ENCODE measurements around the gene MKLN1. TPM values are rescaled to one million over a fixed set of nuclear protein-coding genes. Genes with fewer than 3 reads are reported as not detected.

MKLN1 gene
- total and polyA plus RNA-seq, 2 of the 4 experiments (the other 2 are of a cell fraction), result 17.5 to 52.0 TPM

DNA sequence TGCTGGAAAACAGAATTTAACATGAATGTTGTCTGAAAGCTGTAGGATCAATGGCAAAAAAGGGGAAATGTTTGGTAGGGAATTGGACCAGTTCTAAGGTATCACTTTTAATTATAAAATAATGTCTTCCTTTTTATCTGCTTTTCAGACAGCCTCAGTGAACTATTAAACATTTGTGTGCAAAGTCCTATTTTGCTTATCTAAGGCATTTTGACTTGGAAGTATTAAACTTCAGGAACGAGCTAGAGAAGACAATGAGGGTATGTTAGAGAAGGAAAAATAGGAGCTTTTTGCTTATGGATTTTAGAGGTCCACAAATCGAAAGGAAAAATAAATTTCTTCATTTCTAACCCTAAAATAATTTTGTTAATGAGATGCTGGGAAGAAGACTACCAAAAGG is 165.4 kb downstream of the MKLN1 start:
- no peak overlapping the region for H2BK15ac ChIP-seq (ENCODE audit: low read depth, low read length)
- peaks cover 5% of the 10 kb centered on the region for H3K36me3 ChIP-seq (ENCODE audit: control insufficient read depth, insufficient read depth, low read length)
- no peak overlapping the region for H3K4me2 ChIP-seq (ENCODE audit: low read depth, low read length)
- no peaks in the 10 kb centered on the region for H3K27me3 ChIP-seq (ENCODE audit: control insufficient read depth, insufficient read depth, low read length)
- no peak overlapping the region for H4K91ac ChIP-seq (ENCODE audit: insufficient read depth, low read depth, low read length)
- DNase-seq, result no peak
- H3K14ac ChIP-seq (replicated peaks; ENCODE audit: low read depth, low read length), result no peak overlapping the region
- intact Hi-C loops (cut with micrococcal nuclease), result no loop called here
- H3K4ac ChIP-seq (ENCODE audit: low read depth, low read length), result no peak overlapping the region
- H2BK5ac ChIP-seq (ENCODE audit: low read depth, low read length, poor library complexity, severe bottlenecking), result no peak overlapping the region
- no CpG with 5 or more reads among the region's 2 CpGs for WGBS, 2 experiments (ENCODE audit: extremely low coverage in 2 of 2, insufficient read length in 1 of 2)
- no peak overlapping the region for H2AK5ac ChIP-seq (ENCODE audit: low read depth, low read length)
- no peak overlapping the region for H3K56ac ChIP-seq (ENCODE audit: extremely low read depth, insufficient read depth, low read length)
- BruUV-seq (replicated peaks), result TSS peak; percentile 0
- no peaks in the 10 kb centered on the region for H3K9me3 ChIP-seq (ENCODE audit: control insufficient read depth, insufficient read depth, low read length)
- H4K8ac ChIP-seq (ENCODE audit: low read depth in 2 of 2, low read length in 2 of 2), result no peak overlapping the region
- no peak overlapping the region for H2BK20ac ChIP-seq (ENCODE audit: low read depth, low read length)
- H3K27ac ChIP-seq (ENCODE audit: insufficient read depth, low read length), result no peak overlapping the region
- H3K23ac ChIP-seq (ENCODE audit: low read depth, low read length), result no peak overlapping the region
- H4K20me1 ChIP-seq (ENCODE audit: insufficient read depth, low read length), result no peaks in the 10 kb centered on the region
- peaks cover 3% of the 10 kb centered on the region; the same call in 1 of the 2 replicates for H3K4me1 ChIP-seq (ENCODE audit: control insufficient read depth, insufficient read depth, low read length)
- H2BK120ac ChIP-seq (ENCODE audit: low read depth, low read length), result no peak overlapping the region
- H3K9ac ChIP-seq (ENCODE audit: low read depth, low read length), result no peak overlapping the region
- ChIA-PET POLR2A (ENCODE audit: unreplicated experiment) (interaction anchor here (0.8 kb wide), 1 partner anchor 10 kb away, joined by 3 read pairs; no protein-coding TSS in a partner anchor), CTCF (interaction anchor here (1.2 kb wide), 1 partner anchor 14 kb away, joined by 3 read pairs; no protein-coding TSS in a partner anchor)
- no peak for ATAC-seq (ENCODE audit: low read depth)
- H2AK9ac ChIP-seq (replicated peaks; ENCODE audit: low read depth, low read length, poor library complexity), result no peak overlapping the region
- H3K4me3 ChIP-seq (ENCODE audit: insufficient read depth, low read depth, low read length), result no peak overlapping the region
- no peak overlapping the region for H4K5ac ChIP-seq (ENCODE audit: low read depth, low read length)
- H3K79me1 ChIP-seq (ENCODE audit: low read depth in 1 of 2, low read length in 2 of 2), result peaks cover 0 to 7% of the 10 kb centered on the region in 2 experiments; a peak in 3 of 4 replicates
- H2AFZ ChIP-seq (replicated peaks; ENCODE audit: low read length, poor library complexity), result no peak overlapping the region
- in situ Hi-C loops (cut with MboI; ENCODE audit: low sequenced_read_pairs), result no loop called here
- no peak overlapping the region for H3K18ac ChIP-seq (ENCODE audit: low read depth, low read length)
- TF ChIP-seq MAFK (IDR thresholded peaks at IDR 0.05; ENCODE audit: low read depth, low read length) (peak; percentile 54), RCOR1 (IDR thresholded peaks at IDR 0.05; ENCODE audit: insufficient replicate concordance, low read length) (no peak), RAD21 (IDR thresholded peaks at IDR 0.05; ENCODE audit: low read length) (no peak)
- TF ChIP-seq, protein P1, sequence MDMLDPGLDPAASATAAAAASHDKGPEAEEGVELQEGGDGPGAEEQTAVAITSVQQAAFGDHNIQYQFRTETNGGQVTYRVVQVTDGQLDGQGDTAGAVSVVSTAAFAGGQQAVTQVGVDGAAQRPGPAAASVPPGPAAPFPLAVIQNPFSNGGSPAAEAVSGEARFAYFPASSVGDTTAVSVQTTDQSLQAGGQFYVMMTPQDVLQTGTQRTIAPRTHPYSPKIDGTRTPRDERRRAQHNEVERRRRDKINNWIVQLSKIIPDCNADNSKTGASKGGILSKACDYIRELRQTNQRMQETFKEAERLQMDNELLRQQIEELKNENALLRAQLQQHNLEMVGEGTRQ (IDR thresholded peaks at IDR 0.05; ENCODE audit: low read depth, low read length), result no peak
- dilution Hi-C loops (cut with HindIII; ENCODE audit: low sequenced_read_pairs, unreplicated experiment), result no loop called here
- peaks cover under 1% of the 10 kb centered on the region for H3K9me1 ChIP-seq (ENCODE audit: insufficient read depth, low read length)
